ENCODE results near the gene PLCD4. TPM values are rescaled to one million over a fixed set of nuclear protein-coding genes. Genes with fewer than 3 reads are reported as not detected.

The PLCD4 gene
- 1.9 TPM for total RNA-seq

GRCh38 chr2:218607436-218608115, at the start of gene PLCD4:
Gene PLCD4, plus strand, starts transcription at chr2:218607899. Its CDS starts 7,841 bp downstream, at chr2:218615740.
- Histone ChIP-seq H3K4me3 (peak within 1 kb of the TSS; percentile 16 to 43), H3K4me1 (peaks cover 0 to 8% of the 10 kb centered on the region in 2 donors), H3K27me3 (no peaks in the 10 kb centered on the region), H3K36me3 (no peaks in the 10 kb centered on the region), H3K9me3 (no peaks in the 10 kb centered on the region), H3K27ac (peak within 1 kb of the TSS; percentile 47 to 57)
- DNase-seq (ENCODE audit: low spot score in 2 of 2), result no peak
- TF ChIP-seq CTCF (IDR thresholded peaks at IDR 0.05), result no peak
- intact Hi-C loops (cut with DNase I), result no loop called here

GRCh38 chr2:218557941-218558340, 49.8 kb upstream of the PLCD4 start:
- intact Hi-C loops (cut with DNase I), result no loop called here
- Histone ChIP-seq H3K36me3 (peaks cover 42 to 63% of the 10 kb centered on the region in 2 donors), H3K4me3 (no peak overlapping the region), H3K4me1 (no peaks in the 10 kb centered on the region), H3K9me3 (no peaks in the 10 kb centered on the region), H3K27me3 (no peaks in the 10 kb centered on the region), H3K27ac (no peak overlapping the region)
- no peak for DNase-seq (ENCODE audit: low spot score in 2 of 2)
- no peak for TF ChIP-seq CTCF (IDR thresholded peaks at IDR 0.05)

- intact Hi-C loops (cut with DNase I), result no loop called here
- H3K27ac ChIP-seq, result no peak overlapping the region
- no peaks in the 10 kb centered on the region for H3K9me3 ChIP-seq
- no peak for TF ChIP-seq CTCF (IDR thresholded peaks at IDR 0.05)
- peaks cover 34 to 56% of the 10 kb centered on the region in 2 donors for H3K36me3 ChIP-seq
- no peak overlapping the region for H3K4me3 ChIP-seq
- H3K4me1 ChIP-seq, result no peaks in the 10 kb centered on the region
- no peak for DNase-seq (ENCODE audit: low spot score in 2 of 2)
- no peaks in the 10 kb centered on the region for H3K27me3 ChIP-seq
These were observed 48.7 kb upstream of the PLCD4 start for GRCh38 chr2:218558986-218559385.

- Histone ChIP-seq H3K4me1 (peaks cover 0 to 6% of the 10 kb centered on the region in 2 donors), H3K4me3 (no peak overlapping the region), H3K27me3 (no peaks in the 10 kb centered on the region), H3K36me3 (peaks cover 16 to 24% of the 10 kb centered on the region in 2 donors), H3K27ac (no peak overlapping the region), H3K9me3 (no peaks in the 10 kb centered on the region)
- no peak for TF ChIP-seq CTCF (IDR thresholded peaks at IDR 0.05)
- intact Hi-C loops (cut with DNase I), result no loop called here
- DNase-seq (ENCODE audit: low spot score in 2 of 2), result no peak
These were observed 43.6 kb upstream of the PLCD4 start for GRCh38 chr2:218564056-218564455.

GRCh38 chr2:218566296-218566695, 41.4 kb upstream of the PLCD4 start:
- intact Hi-C loops (cut with DNase I), result loop anchor here (5.0 kb wide), 2 partner anchors 279 to 294 kb away; partner anchors contain the start of genes AAMP and PNKD
- TF ChIP-seq CTCF (IDR thresholded peaks at IDR 0.05), result no peak

More at GRCh38 chr2:218566296-218566695, 41.4 kb upstream of the PLCD4 start:
- Histone ChIP-seq H3K9me3 (no peaks in the 10 kb centered on the region), H3K27ac (no peak overlapping the region), H3K27me3 (no peaks in the 10 kb centered on the region), H3K36me3 (peaks cover 4 to 5% of the 10 kb centered on the region in 2 donors), H3K4me1 (peaks cover 5 to 25% of the 10 kb centered on the region in 2 donors), H3K4me3 (no peak overlapping the region)
- DNase-seq (ENCODE audit: low spot score in 2 of 2), result no peak

Measured in ascending aorta (tissue), 2 donors.